Spleen (tissue), 11 donors: ENCODE data around the gene CPTP. TPM values are rescaled to one million over a fixed set of nuclear protein-coding genes. Genes with fewer than 3 reads are reported as not detected.

Experiments
- DNase-seq: peaks from one replicate; pipeline ENCODE4 v3.0.0-alpha.2; 2020
- H3K27ac ChIP-seq, 8 donors: fragments of 200-600 bp; sonication (generic) in 7 of 8; 1 replicate in 4 of 8; 2 replicates in 4 of 8; pipeline versions ENCODE4 v1.5.0 to v1.8.0; 2016 to 2021; ENCODE audit warnings: inconsistent platforms in 4 of 8, mild to moderate bottlenecking in 4 of 8, moderate library complexity in 1 of 8
- H3K27me3 ChIP-seq, 7 donors: fragments of 200-600 bp; sonication (generic) in 6 of 7; replicated peaks in 1 of 7; 1 replicate in 4 of 7; 2 replicates in 3 of 7; pipeline versions ENCODE4 v1.5.0 to v1.8.0; 2016 to 2021; ENCODE audit warnings: inconsistent platforms in 3 of 7, mild to moderate bottlenecking in 1 of 7
- H3K36me3 ChIP-seq, 6 donors: fragments of 200-600 bp; sonication (generic) in 5 of 6; 1 replicate in 4 of 6; 2 replicates in 2 of 6; pipeline versions ENCODE4 v1.5.0 to v1.8.0; 2016 to 2021; ENCODE audit warnings: inconsistent platforms in 2 of 6
- H3K4me1 ChIP-seq, 6 donors: fragments of 200-600 bp; sonication (generic) in 5 of 6; 1 replicate in 3 of 6; 2 replicates in 3 of 6; pipeline versions ENCODE4 v1.5.0 to v1.8.0; 2016 to 2021; ENCODE audit warnings: inconsistent platforms in 3 of 6
- H3K4me3 ChIP-seq, 8 donors: fragments of 200-600 bp; sonication (generic) in 7 of 8; 1 replicate in 4 of 8; 2 replicates in 4 of 8; pipeline versions ENCODE4 v1.5.0 to v1.8.0; 2016 to 2021; ENCODE audit warnings: inconsistent platforms in 4 of 8, mild to moderate bottlenecking in 4 of 8, moderate library complexity in 2 of 8
- H3K9me3 ChIP-seq, 8 donors: fragments of 200-600 bp; sonication (generic) in 7 of 8; 1 replicate in 4 of 8; 2 replicates in 4 of 8; pipeline versions ENCODE4 v1.5.0 to v1.8.0; 2016 to 2021; ENCODE audit warnings: inconsistent platforms in 4 of 8
- CTCF ChIP-seq, 11 experiments: fragments of 200-600 bp in 7 of 11; fragments of 450-650 bp in 4 of 11; sonication (generic) in 4 of 11; IDR thresholded peaks in 8 of 11; conservative IDR thresholded peaks in 3 of 11; 1 replicate in 7 of 11; 2 replicates in 4 of 11; pipeline versions ENCODE4 v1.4.0 to v1.8.0; 2016 to 2021; ENCODE audit warnings: antibody characterized with exemption in 11 of 11, inconsistent platforms in 4 of 11, mild to moderate bottlenecking in 1 of 11
- POLR2A ChIP-seq, 3 donors: fragments of 450-650 bp; IDR thresholded peaks; one replicate each; pipeline ENCODE4 v1.5.1; 2017; ENCODE audit warnings: antibody characterized with exemption in 3 of 3, mild to moderate bottlenecking in 1 of 3
- POLR2AphosphoS5 ChIP-seq, 3 donors: sonication (generic); formaldehyde crosslinking; IDR thresholded peaks; one replicate each; pipeline ENCODE4 v1.5.1; 2017; ENCODE audit warnings: antibody characterized with exemption in 3 of 3
- WGBS, 5 donors: extraction: QIAGEN DNeasy Blood & Tissue Kit in 3 of 5; methylation state at CpG; one replicate each; pipeline versions ENCODE4 v1.1.5 to v1.1.7; 2013 to 2018; 5-methylcytosine and 5-hydroxymethylcytosine counted together
- intact Hi-C: fragments of 100-400 bp; cut with DNase I; formaldehyde crosslinking; loops from one replicate; pipeline ENCODE4 v1.15.0; 2023; ENCODE audit warnings: low total_unique reads
- polyA plus RNA-seq, 3 donors: library from polyadenylated mRNA; stranded (reverse); fragments of 200-250 nt; gene quantifications; one replicate each; pipeline ENCODE4 v1.2.1, GENCODE V29; 2013
- total RNA-seq, 7 donors: library from RNA; depleted of rRNA in 3 of 7; stranded (reverse); fragments of >200 nt in 3 of 7; fragmentation: NEBNext Ultra II Directional in 4 of 7; extraction: Animal tissue kit (Norgen Biotek cat#: 25700) in 4 of 7; gene quantifications; one replicate each; pipeline versions ENCODE4 v1.1.0 to v1.2.1, GENCODE V29; 2016 to 2021
- donor health status: healthy with polysubstance abuse.
- donor health status: DM: no; HTN: no; CAD: no; lungs with moderate emphysema.
- donor health status: DM: no; HTN: no; CAD: no.
- donor health status: Bipolar disorder and iron deficiency.
- donor health status: healthy.
- donor health status: DM: no; HTN: no; CAD: no.
- donor health status: DM: yes; HTN: yes; CAD: no.

The CPTP gene
- total and polyA plus RNA-seq, 10 donors = 7.5 to 42.1 (median 25.9) TPM

GRCh38 chr1:1282998-1283397 is 41.6 kb upstream of the CPTP start:
- no peak for TF ChIP-seq CTCF (IDR thresholded peaks at IDR 0.05 in 8 of 11, conservative IDR thresholded peaks at IDR 0.05 in 3 of 11)
- TF ChIP-seq POLR2A (IDR thresholded peaks at IDR 0.05) = no peak
- TF ChIP-seq POLR2AphosphoS5 (IDR thresholded peaks at IDR 0.05) = no peak
- intact Hi-C loops = no loop called here
- Histone ChIP-seq H3K4me1 (peaks cover 0 to 21% (median 3%) of the 10 kb centered on the region in 6 donors), H3K27me3 (peaks cover 0 to 29% (median 0%) of the 10 kb centered on the region in 7 donors), H3K36me3 (no peaks in the 10 kb centered on the region), H3K27ac (no peak overlapping the region), H3K4me3 (no peak overlapping the region), H3K9me3 (no peaks in the 10 kb centered on the region)
- WGBS, 5 donors = 82 to 91% (median 89%) methylated on average over 11 to 14 of the region's 14 CpGs
- no peak for DNase-seq

DNA sequence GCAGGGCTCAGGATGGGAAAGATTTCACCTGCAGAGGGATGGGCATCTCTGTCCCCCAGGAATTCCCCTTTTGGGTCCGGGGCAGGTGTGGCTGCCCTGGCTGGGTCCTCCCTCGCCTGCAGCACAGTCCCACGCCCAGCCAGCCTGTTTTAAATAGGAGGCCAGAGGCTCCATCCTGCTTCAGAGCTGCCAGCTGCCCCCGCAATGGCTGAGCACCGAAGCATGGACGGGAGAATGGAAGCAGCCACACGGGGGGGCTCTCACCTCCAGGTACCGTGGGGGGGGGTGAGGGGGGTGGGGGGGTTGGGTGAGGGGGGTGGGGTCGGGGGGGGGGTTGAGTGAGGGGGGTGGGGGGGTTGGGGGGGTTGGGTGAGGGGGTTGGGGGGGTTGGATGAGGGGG is 40.8 kb upstream of the CPTP start:
- Histone ChIP-seq H3K27ac (no peak overlapping the region), H3K9me3 (no peaks in the 10 kb centered on the region), H3K4me3 (no peak overlapping the region), H3K27me3 (peaks cover 0 to 29% (median 0%) of the 10 kb centered on the region in 7 donors), H3K4me1 (peaks cover 0 to 21% (median 3%) of the 10 kb centered on the region in 6 donors), H3K36me3 (no peaks in the 10 kb centered on the region)
- 10 to 30% (median 17%) methylated on average over 2 to 8 of the region's 9 CpGs for WGBS, 5 donors
- intact Hi-C loops = no loop called here
- DNase-seq = no peak
- TF ChIP-seq CTCF (IDR thresholded peaks at IDR 0.05 in 8 of 11, conservative IDR thresholded peaks at IDR 0.05 in 3 of 11) (no peak), POLR2AphosphoS5 (IDR thresholded peaks at IDR 0.05) (no peak), POLR2A (IDR thresholded peaks at IDR 0.05) (no peak)

GRCh38 chr1:1284221-1285101 is 40.1 kb upstream of the CPTP start:
- DNase-seq = no peak
- Histone ChIP-seq H3K27me3 (peaks cover 0 to 29% (median 0%) of the 10 kb centered on the region in 7 donors), H3K4me1 (peaks cover 0 to 21% (median 3%) of the 10 kb centered on the region in 6 donors), H3K9me3 (no peaks in the 10 kb centered on the region), H3K36me3 (no peaks in the 10 kb centered on the region), H3K4me3 (no peak overlapping the region), H3K27ac (no peak overlapping the region)
- 82 to 91% (median 84%) methylated on average over 20 to 32 of the region's 32 CpGs for WGBS, 5 donors
- TF ChIP-seq CTCF (IDR thresholded peaks at IDR 0.05 in 8 of 11, conservative IDR thresholded peaks at IDR 0.05 in 3 of 11) (no peak), POLR2A (IDR thresholded peaks at IDR 0.05) (no peak)
- intact Hi-C loops = no loop called here

GRCh38 chr1:1285102-1285571 is 39.5 kb upstream of the CPTP start:
- Histone ChIP-seq H3K9me3 (no peaks in the 10 kb centered on the region), H3K27ac (no peak overlapping the region), H3K4me1 (peaks cover 0 to 21% (median 3%) of the 10 kb centered on the region in 6 donors), H3K36me3 (no peaks in the 10 kb centered on the region), H3K27me3 (peaks cover 0 to 29% (median 0%) of the 10 kb centered on the region in 7 donors), H3K4me3 (no peak overlapping the region)
- intact Hi-C loops = no loop called here
- 90 to 100% (median 91%) methylated on average over 1 to 22 of the region's 22 CpGs for WGBS, 5 donors
- TF ChIP-seq POLR2A (IDR thresholded peaks at IDR 0.05) (no peak), CTCF (IDR thresholded peaks at IDR 0.05 in 8 of 11, conservative IDR thresholded peaks at IDR 0.05 in 3 of 11) (no peak), POLR2AphosphoS5 (IDR thresholded peaks at IDR 0.05) (no peak)
- DNase-seq = no peak
